Measurements from ENCODE around the gene ITGA5. TPM values are rescaled to one million over a fixed set of nuclear protein-coding genes. Genes with fewer than 3 reads are reported as not detected.

ITGA5 gene
- total RNA-seq, 1 experiment from 2014 or later, result 49.7 TPM

GRCh38 chr12:54397157-54397556 lies 21.9 kb downstream of the ITGA5 start:
- ChIA-PET POLR2A (no interaction called here), CTCF (interaction anchor here (1.5 kb wide), 1 partner anchor 8 kb away, joined by 3 read pairs; no protein-coding TSS in a partner anchor), RAD21 (ENCODE audit: low non-redundant PET in 1 of 2, low total read pairs in 2 of 2, uncharacterized antibody in 2 of 2, unreplicated experiment in 2 of 2) (no interaction called here)
- H2AFZ ChIP-seq (ENCODE audit: low read depth, low read length, poor library complexity, severe bottlenecking), result no peak overlapping the region
- DNase-seq (ENCODE audit: low read depth, low spot score) (no peak), ATAC-seq (no peak)
- BruUV-seq (replicated peaks), result no TSS peak
- no peak overlapping the region for H3K9ac ChIP-seq (ENCODE audit: low read length)
- no peak overlapping the region for H3K4me2 ChIP-seq (ENCODE audit: low read length)
- H3K9me2 ChIP-seq (ENCODE audit: insufficient read depth), result no peaks in the 10 kb centered on the region
- intact Hi-C loops (cut with micrococcal nuclease), result no loop called here
- H3K27ac ChIP-seq (ENCODE audit: low read depth, low read length), result no peak overlapping the region
- no peak overlapping the region for H3K4me3 ChIP-seq (replicated peaks in 1 of 2; ENCODE audit: low read depth in 1 of 2, low read length in 2 of 2)
- H3K36me3 ChIP-seq (ENCODE audit: control insufficient read depth in 1 of 2, insufficient read depth in 2 of 2, low read length in 2 of 2), result peaks cover 41 to 42% of the 10 kb centered on the region in 2 experiments; a peak in 3 of 4 replicates
- H3K27me3 ChIP-seq (ENCODE audit: insufficient read depth, low read length), result no peaks in the 10 kb centered on the region
- H3K9me3 ChIP-seq (ENCODE audit: control insufficient read depth in 1 of 2, insufficient read depth in 1 of 2, low read depth in 1 of 2, low read length in 2 of 2), result no peaks in the 10 kb centered on the region
- peaks cover 5 to 7% of the 10 kb centered on the region in 2 experiments; a peak in 3 of 4 replicates for H3K4me1 ChIP-seq (ENCODE audit: control insufficient read depth in 1 of 2, insufficient read depth in 2 of 2, low read length in 2 of 2)
- TF ChIP-seq MAX (IDR thresholded peaks at IDR 0.05) (no peak), SIN3A (IDR thresholded peaks at IDR 0.05; ENCODE audit: low read depth) (no peak), SP1 (IDR thresholded peaks at IDR 0.05; ENCODE audit: low read depth) (no peak), ZFX (IDR thresholded peaks at IDR 0.05) (no peak), TCF7L2 (IDR thresholded peaks at IDR 0.05; ENCODE audit: borderline replicate concordance, extremely low read depth, insufficient read depth, insufficient read length) (no peak), SRF (IDR thresholded peaks at IDR 0.05; ENCODE audit: low read depth) (no peak), RAD21 (IDR thresholded peaks at IDR 0.05; ENCODE audit: low read depth) (no peak)
- H3K79me2 ChIP-seq (ENCODE audit: insufficient read depth, low read length), result no peaks in the 10 kb centered on the region
- no peaks in the 10 kb centered on the region for H4K20me1 ChIP-seq (ENCODE audit: insufficient read depth)

- H3K4me2 ChIP-seq (ENCODE audit: low read length), result no peak overlapping the region
- no peak for DNase-seq (ENCODE audit: low read depth, low spot score)
- ChIA-PET POLR2A (no interaction called here), CTCF (interaction anchor here (0.8 to 1.5 kb wide), 4 partner anchors 10 to 45 kb away, joined by 3 to 7 read pairs (median 4); no protein-coding TSS in a partner anchor), RAD21 (ENCODE audit: low non-redundant PET in 1 of 2, low total read pairs in 2 of 2, uncharacterized antibody in 2 of 2, unreplicated experiment in 2 of 2) (no interaction called here)
- no peak overlapping the region for H2AFZ ChIP-seq (ENCODE audit: low read depth, low read length, poor library complexity, severe bottlenecking)
- H3K9me2 ChIP-seq (ENCODE audit: insufficient read depth), result no peaks in the 10 kb centered on the region
- no peak for ATAC-seq
- no peak overlapping the region for H3K4me3 ChIP-seq (replicated peaks in 1 of 2; ENCODE audit: low read depth in 1 of 2, low read length in 2 of 2)
- H3K36me3 ChIP-seq (ENCODE audit: control insufficient read depth in 1 of 2, insufficient read depth in 2 of 2, low read length in 2 of 2), result peaks cover 27 to 29% of the 10 kb centered on the region in 2 experiments; a peak in 3 of 4 replicates
- no peaks in the 10 kb centered on the region for H3K9me3 ChIP-seq (ENCODE audit: control insufficient read depth in 1 of 2, insufficient read depth in 1 of 2, low read depth in 1 of 2, low read length in 2 of 2)
- no peaks in the 10 kb centered on the region for H4K20me1 ChIP-seq (ENCODE audit: insufficient read depth)
- H3K27me3 ChIP-seq (ENCODE audit: insufficient read depth, low read length), result no peaks in the 10 kb centered on the region
- intact Hi-C loops (cut with micrococcal nuclease), result no loop called here
- no TSS peak for BruUV-seq (replicated peaks)
- no peaks in the 10 kb centered on the region for H3K79me2 ChIP-seq (ENCODE audit: insufficient read depth, low read length)
- no peak overlapping the region for H3K9ac ChIP-seq (ENCODE audit: low read length)
- no peak overlapping the region for H3K27ac ChIP-seq (ENCODE audit: low read depth, low read length)
- H3K4me1 ChIP-seq (ENCODE audit: control insufficient read depth in 1 of 2, insufficient read depth in 2 of 2, low read length in 2 of 2), result peaks cover 6 to 16% of the 10 kb centered on the region in 2 experiments; a peak in 3 of 4 replicates
- no peak for TF ChIP-seq SP1 (IDR thresholded peaks at IDR 0.05; ENCODE audit: low read depth)
- no peak for TF ChIP-seq CTCF (IDR thresholded peaks at IDR 0.05 in 2 of 3, conservative IDR thresholded peaks at IDR 0.05 in 1 of 3; ENCODE audit: borderline replicate concordance in 1 of 3, insufficient read depth in 1 of 3, low read depth in 2 of 3, low read length in 2 of 3)
- no peak for TF ChIP-seq ATF3 (IDR thresholded peaks at IDR 0.05)
- no peak for TF ChIP-seq FOSL1 (IDR thresholded peaks at IDR 0.05; ENCODE audit: low read depth)
- TF ChIP-seq POLR2AphosphoS5 (IDR thresholded peaks at IDR 0.05; ENCODE audit: low read depth, low read length), result no peak
- TF ChIP-seq ZNF274 (IDR thresholded peaks at IDR 0.05; ENCODE audit: low read depth, low read length), result no peak
- no peak for TF ChIP-seq ZBTB33 (IDR thresholded peaks at IDR 0.05; ENCODE audit: extremely low read depth, insufficient replicate concordance, low read length)
- TF ChIP-seq SIN3A (IDR thresholded peaks at IDR 0.05; ENCODE audit: low read depth), result no peak
- TF ChIP-seq SRF (IDR thresholded peaks at IDR 0.05; ENCODE audit: low read depth), result no peak
- no peak for TF ChIP-seq JUND (IDR thresholded peaks at IDR 0.05)
- no peak for TF ChIP-seq ZFX (IDR thresholded peaks at IDR 0.05)
- TF ChIP-seq EGR1 (IDR thresholded peaks at IDR 0.05; ENCODE audit: low read depth), result no peak
Observed at GRCh38 chr12:54395545-54395944, 23.5 kb downstream of the ITGA5 start.
